22Rv1 (cell line): ENCODE results near the gene BMF.

ENCODE experiments used
- H3K27ac ChIP-seq: fragments of 450-650 bp; 2 replicates; pipeline ENCODE4 v1.5.1; 2017
- ZFX ChIP-seq: fragments of 450-650 bp; IDR thresholded peaks from 2 replicates; pipeline ENCODE4 v1.6.1; 2017; ENCODE audit warnings: antibody characterized with exemption, borderline replicate concordance
- TF ChIP-seq, protein P1 (sequence below): fragments of 450-650 bp; IDR thresholded peaks from 2 replicates; pipeline ENCODE4 v1.5.1; 2017; ENCODE audit warnings: mild to moderate bottlenecking

BMF gene

DNA sequence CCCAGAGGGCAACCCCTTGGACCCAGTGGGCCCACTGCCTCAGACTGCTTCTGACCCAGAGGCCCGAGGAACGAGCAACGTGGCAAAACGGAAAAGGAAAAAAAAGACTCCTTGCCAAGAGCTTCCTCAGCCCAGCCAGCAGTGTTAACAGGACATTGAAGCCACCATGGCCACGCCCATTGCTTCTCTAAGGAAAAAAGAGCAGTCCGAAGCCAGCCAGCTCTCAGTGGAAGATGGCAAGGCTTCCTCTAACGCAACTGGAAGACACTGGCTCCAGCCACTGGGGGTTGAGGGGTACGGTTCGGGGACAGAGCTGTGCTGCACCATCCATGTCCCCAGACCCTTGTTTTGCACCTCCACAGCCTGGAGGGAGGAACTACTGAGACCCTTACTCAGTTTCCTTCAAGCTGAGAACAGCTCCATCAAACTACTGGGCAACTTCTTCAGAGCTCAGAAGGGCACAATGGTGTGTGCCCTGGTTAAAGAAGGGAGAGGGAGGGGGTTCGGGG lies 10.7 kb downstream of the BMF start:
- H3K27ac ChIP-seq: peak overlapping the region; percentile 87
- TF ChIP-seq, protein P1, sequence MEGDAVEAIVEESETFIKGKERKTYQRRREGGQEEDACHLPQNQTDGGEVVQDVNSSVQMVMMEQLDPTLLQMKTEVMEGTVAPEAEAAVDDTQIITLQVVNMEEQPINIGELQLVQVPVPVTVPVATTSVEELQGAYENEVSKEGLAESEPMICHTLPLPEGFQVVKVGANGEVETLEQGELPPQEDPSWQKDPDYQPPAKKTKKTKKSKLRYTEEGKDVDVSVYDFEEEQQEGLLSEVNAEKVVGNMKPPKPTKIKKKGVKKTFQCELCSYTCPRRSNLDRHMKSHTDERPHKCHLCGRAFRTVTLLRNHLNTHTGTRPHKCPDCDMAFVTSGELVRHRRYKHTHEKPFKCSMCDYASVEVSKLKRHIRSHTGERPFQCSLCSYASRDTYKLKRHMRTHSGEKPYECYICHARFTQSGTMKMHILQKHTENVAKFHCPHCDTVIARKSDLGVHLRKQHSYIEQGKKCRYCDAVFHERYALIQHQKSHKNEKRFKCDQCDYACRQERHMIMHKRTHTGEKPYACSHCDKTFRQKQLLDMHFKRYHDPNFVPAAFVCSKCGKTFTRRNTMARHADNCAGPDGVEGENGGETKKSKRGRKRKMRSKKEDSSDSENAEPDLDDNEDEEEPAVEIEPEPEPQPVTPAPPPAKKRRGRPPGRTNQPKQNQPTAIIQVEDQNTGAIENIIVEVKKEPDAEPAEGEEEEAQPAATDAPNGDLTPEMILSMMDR: no peak
- TF ChIP-seq ZFX: no peak

DNA sequence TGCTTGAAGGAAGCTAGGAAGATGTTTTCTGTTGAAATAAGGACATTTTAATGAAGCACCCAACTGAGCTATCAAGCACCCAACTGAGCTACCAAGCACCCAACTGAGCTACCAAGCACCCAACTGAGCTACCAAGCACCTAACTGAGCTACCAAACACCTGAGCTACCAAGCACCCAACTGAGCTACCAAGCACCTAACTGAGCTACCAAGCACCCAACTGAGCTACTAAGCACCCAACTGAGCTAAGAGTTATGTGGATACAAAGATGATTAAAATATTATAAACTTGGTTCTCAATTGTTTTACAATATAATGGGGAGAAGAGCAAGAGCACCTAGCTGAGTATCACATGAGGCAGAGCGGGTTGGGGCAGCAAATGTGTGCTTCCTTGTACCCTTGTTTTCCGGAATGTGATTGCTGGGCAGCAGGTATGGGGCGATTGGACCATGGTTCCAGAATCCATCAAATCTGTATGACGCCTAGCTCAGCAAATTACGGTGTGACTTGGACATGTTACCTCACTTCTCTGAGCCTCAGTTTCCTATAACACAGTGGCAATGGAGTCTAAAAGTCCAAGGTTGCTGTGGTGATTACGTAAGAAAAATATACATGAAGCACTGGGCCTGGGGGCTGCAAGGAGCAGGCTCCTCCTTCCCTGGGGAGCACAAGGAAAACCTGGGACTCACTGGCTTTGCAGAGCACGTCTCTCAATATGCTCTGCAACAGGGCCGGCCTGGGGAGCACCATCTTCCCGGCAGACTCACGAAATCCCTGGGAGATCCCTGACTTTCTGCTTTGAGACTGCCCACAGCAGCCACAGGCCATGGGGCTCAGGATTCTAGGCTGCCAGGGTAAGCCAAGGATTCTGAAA lies 11.3 kb downstream of the BMF start:
- peak overlapping the region; percentile 87 for H3K27ac ChIP-seq
- TF ChIP-seq, protein P1: no peak
- TF ChIP-seq ZFX: no peak

DNA sequence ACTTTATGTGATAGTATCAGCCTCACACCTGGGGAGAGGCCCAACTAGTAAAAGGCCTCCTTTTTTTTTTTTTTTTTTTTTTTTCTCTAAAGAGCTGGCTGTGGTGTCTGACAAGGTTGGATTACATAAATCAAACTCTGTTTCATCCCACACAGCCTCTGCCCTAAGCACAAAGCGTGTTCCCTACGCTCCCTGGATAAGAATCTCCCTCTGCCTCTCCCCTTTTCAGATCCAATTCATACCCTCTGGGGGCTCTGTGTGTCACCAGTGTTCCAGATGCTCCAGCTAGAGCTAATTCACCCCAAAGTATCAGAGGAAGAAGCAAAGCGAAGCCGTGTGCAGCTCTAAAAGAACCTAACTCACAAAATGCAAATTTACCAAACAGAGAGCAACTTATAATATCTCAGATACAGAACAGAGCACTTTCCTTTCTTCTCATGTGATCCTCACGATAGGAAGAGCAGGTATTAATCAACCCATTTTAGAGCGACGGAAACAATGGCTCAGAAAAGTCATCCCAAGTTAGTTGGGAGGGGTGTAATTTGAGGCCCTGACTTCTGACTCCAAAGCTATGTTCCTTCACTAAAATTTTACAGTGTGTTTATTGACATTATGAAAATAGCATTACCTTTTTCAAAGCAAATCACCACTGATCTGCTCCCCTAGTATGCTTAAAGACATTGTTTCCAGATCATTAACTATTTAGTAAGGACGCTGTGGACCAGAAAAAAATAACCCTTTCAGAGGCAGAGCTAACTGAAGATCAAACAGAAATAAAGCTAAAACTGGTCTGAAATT lies 12.4 kb downstream of the BMF start:
- no peak overlapping the region for H3K27ac ChIP-seq
- TF ChIP-seq, protein P1: no peak
- no peak for TF ChIP-seq ZFX

DNA sequence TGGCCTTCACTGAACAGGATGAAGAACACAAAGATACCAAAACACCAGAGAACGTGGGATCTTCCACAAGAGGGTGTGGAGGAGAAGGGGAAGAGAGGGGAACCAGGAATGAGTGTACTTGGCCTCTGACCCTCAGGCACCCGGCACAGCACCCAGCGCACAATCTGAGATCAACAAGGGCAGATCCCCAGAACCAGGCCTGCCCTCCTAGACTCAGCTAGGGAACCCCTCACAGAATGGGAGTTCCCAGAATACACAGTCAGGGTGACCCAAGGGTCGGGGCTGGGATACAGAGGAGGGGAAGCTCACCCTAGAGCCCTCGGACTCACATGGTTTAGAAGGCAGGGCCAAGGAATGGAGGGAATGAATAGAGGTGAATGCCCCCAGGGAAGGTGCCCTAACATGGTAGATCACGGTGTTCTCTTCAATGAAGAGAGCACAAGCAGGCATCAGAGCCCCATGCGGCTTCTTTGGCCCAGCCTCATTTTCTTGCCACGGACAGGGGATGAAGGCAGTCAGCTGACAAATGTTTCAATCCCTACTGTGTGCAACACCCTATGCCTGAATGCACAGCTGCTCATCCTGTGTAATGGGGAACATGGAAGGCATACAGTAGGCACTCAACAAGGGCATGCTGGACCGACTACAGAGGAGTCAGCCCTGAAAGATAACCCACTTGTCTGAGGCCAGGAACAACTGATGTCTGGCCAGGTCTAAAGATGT lies 13.1 kb downstream of the BMF start:
- no peak overlapping the region for H3K27ac ChIP-seq
- no peak for TF ChIP-seq ZFX
- TF ChIP-seq, protein P1: no peak

DNA sequence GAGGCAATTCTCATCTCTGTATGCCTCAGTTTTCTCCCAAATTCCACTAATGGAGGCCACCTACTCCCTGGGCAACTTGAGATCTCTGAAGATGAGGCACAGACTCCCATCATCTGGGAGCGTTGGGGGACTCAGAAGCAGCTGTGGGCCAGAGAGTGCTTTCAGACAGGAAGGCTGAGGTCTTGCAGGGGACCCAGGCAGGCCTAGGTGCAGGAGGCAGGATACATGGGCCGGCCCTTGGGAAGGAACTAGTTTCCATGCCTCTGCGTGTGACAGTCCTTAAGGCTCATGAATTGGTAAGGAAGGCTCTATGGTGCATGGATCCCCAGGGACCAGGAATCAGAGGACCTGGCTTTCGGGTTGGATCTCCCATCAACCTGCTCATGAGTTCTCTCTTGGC lies 14.5 kb downstream of the BMF start:
- no peak overlapping the region for H3K27ac ChIP-seq

DNA sequence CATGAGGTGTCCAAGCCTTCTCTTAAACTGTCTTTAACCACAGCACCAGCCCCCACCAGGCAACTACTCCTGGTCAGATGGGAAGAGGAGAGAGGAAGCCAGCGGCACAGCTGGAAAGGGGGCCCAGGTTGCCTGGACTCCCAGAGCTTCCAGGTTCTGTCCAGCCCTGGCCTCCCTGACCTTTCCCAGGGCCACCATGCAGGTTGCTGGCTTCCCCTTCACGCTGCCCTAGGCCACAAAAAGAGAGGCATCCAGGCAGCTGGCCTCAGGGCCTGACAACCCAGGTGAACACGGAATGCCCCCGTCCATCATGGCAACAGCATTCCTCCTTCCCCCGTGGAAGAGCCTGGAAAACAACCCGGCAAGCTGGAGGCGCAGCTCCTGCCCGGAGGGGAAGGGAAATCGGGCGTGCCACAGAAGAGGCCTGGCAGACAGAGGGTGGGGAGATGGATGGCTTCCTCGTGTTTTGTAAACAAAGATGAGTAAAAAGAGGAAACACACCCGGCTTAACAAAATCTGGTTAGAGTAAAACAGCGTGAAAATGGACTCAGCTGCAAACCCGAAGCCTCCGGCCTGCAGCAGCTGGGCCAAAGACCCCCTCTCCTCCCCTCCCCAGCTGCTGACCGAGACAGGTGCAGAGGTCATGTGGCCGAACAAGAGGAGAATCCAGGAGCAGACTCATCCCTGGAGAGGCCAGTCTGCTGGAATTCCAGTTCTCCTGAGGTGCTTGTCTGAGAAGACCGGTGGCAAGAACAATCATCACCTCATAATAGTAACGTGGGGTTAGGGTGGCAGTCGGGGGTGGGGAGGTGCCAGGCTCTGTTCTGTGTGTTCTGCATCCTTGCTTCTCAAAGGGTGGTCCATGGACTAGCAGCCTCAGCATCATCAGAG lies 15.5 kb downstream of the BMF start:
- no peak overlapping the region for H3K27ac ChIP-seq
- TF ChIP-seq ZFX: no peak
- TF ChIP-seq, protein P1: no peak

More for the DNA sequence above, 14.5 kb downstream of the BMF start:
- TF ChIP-seq ZFX: no peak
- TF ChIP-seq, protein P1: no peak
